Effector CD8-positive, alpha-beta T cell (primary cell): ENCODE results near the gene CACNA1D.

ENCODE experiments used
- DNase-seq: peaks from one replicate; lab custom pipeline; 2025; lab: John Stamatoyannopoulos, UW

The CACNA1D gene

GRCh38 chr3:53577506-53577905, 83.1 kb downstream of the CACNA1D start:
- DNase-seq, result no peak

GRCh38 chr3:53579636-53580035, 85.2 kb downstream of the CACNA1D start:
- no peak for DNase-seq

- DNase-seq, result no peak
Observed at GRCh38 chr3:53581671-53582070, 87.3 kb downstream of the CACNA1D start.

- DNase-seq, result no peak
Observed at GRCh38 chr3:53583161-53583690, 88.8 kb downstream of the CACNA1D start.

GRCh38 chr3:53585049-53585448, 90.6 kb downstream of the CACNA1D start:
- no peak for DNase-seq

GRCh38 chr3:53585627-53586026, 91.2 kb downstream of the CACNA1D start:
- no peak for DNase-seq

GRCh38 chr3:53588122-53588521, 93.7 kb downstream of the CACNA1D start:
- no peak for DNase-seq

GRCh38 chr3:53589201-53589600, 94.8 kb downstream of the CACNA1D start:
- DNase-seq, result no peak

- no peak for DNase-seq
Observed at GRCh38 chr3:53589806-53590205, 95.4 kb downstream of the CACNA1D start.

GRCh38 chr3:53590606-53591005, 96.2 kb downstream of the CACNA1D start:
- DNase-seq, result no peak

GRCh38 chr3:53591646-53592045, 97.2 kb downstream of the CACNA1D start:
- DNase-seq, result no peak

GRCh38 chr3:53592862-53593261, 98.5 kb downstream of the CACNA1D start:
- DNase-seq, result no peak

- no peak for DNase-seq
Observed at GRCh38 chr3:53593611-53594010, 99.2 kb downstream of the CACNA1D start.

GRCh38 chr3:53594276-53594675, 99.9 kb downstream of the CACNA1D start:
- no peak for DNase-seq

- no peak for DNase-seq
Observed at GRCh38 chr3:53595660-53596059, 101.2 kb downstream of the CACNA1D start.

- DNase-seq, result no peak
Observed at GRCh38 chr3:53597136-53597915, 102.9 kb downstream of the CACNA1D start.

- no peak for DNase-seq
Observed at GRCh38 chr3:53599771-53600170, 105.4 kb downstream of the CACNA1D start.

GRCh38 chr3:53602866-53603265, 108.5 kb downstream of the CACNA1D start:
- no peak for DNase-seq

- no peak for DNase-seq
Observed at GRCh38 chr3:53604232-53604631, 109.8 kb downstream of the CACNA1D start.

GRCh38 chr3:53606793-53607192, 112.4 kb downstream of the CACNA1D start:
- DNase-seq, result no peak

- DNase-seq, result no peak
Observed at GRCh38 chr3:53612508-53612907, 118.1 kb downstream of the CACNA1D start.

GRCh38 chr3:53613125-53613524, 118.7 kb downstream of the CACNA1D start:
- DNase-seq, result no peak

- no peak for DNase-seq
Observed at GRCh38 chr3:53614307-53614706, 119.9 kb downstream of the CACNA1D start.

GRCh38 chr3:53616321-53616720, 121.9 kb downstream of the CACNA1D start:
- no peak for DNase-seq
